ENCODE data around the gene PAK6.

Gene PAK6

GRCh38 chr15:40293905-40294895 is 55.3 kb downstream of the PAK6 start:
- DNase-seq: no peak

DNA sequence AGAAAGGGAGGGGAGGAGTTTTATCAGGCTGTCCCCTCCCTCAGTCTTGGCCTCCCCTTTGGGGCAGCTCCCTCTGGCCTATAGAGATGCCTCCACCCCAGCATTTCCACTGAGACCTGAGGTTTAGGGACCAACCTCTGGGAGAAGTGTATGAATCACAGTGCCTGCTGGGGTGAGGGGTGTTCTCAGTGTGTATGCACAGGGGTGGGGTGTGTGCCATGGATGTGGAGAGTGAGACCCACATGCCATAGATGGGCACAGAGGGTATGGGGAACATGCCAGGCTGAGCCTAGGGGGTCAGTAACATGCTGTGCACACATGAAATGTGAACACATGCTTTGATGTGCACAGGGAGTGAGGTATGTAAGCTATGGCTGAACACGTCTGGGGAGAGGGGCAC is 56.4 kb downstream of the PAK6 start:
- no peak for DNase-seq

DNA sequence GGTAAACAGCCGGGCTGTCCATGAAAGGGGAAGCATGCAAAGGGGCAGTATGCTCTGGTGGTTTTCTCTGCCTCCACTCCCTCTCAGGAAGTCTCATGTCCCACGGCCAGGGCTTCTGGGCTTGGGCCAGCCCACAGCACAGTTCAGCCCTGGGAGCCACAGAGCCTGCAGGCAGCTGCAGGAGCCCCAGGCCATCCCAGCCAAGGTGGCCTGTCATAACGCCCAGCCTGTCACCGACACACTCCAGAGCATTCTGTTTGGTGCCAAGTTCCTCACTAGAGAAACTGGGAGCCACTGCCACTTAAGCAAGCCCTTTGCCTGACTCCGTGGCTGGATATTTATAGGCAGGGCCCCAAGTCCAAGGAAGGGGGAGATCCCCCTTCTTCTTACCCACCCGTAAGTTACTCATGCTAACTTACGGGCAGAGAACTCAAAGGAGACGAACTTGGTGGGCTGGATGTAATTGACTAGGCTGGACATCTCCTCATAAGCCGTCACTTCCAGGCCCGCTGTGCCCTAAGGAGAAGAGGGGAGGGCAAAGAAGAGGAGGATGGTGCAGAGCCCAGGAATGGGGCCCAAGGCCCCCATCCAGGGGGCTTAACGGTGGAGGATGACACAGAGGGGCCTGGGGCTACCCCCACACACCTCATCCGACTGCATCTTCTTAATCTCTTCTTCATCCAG is 57.2 kb downstream of the PAK6 start:
- DNase-seq: no peak

DNA sequence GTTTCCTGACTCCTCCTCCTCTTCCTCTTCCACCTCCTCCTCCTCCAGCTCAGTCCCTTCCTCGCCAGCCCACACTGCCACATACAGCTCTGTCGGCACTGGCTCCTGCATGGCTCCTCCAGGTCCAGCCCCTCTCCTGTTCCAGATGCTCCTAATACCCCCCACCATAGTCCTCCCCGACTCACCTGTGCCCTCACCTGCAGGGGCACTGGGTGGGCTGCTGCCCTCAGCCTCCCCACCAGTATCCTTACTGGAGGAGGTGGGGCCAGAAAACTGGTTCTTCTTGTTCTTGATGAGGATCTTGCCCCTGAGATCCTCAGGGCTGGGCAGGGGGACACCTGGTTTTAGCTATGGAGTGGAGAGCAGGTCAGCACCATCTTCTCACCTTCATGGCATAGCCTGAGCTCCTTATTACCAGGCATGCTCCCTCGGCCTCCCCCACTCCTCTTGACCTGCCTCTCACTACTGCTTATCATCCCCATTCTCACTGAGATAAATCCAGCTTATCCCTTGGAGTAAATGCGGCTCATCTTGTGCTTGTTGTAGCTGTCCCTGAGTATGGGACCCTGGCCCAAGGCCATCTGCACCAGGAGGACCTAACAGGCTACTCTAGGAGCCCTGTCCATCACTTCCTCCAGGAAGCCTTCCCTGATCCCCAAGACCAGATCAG is 57.8 kb downstream of the PAK6 start:
- DNase-seq: no peak

DNA sequence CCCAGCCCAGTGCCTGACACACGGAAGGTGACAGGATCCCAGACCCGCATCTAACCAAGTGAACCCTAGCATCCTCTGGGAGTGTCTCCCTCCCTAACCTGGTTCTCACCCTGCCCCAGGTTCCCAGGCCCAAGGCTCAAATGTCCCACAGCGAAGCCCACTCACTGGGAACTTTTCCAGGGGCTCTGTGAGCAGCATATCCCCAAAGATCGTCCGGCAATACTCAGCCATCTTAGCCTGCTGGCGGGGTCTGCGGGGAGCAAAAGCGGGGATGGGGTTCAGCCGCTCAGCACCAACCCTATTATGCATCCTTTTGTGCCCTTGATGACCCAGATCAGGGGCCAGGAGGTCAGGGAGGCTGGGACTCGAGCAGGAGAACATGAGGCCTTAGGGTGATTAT is 58.5 kb downstream of the PAK6 start:
- no peak for DNase-seq

DNA sequence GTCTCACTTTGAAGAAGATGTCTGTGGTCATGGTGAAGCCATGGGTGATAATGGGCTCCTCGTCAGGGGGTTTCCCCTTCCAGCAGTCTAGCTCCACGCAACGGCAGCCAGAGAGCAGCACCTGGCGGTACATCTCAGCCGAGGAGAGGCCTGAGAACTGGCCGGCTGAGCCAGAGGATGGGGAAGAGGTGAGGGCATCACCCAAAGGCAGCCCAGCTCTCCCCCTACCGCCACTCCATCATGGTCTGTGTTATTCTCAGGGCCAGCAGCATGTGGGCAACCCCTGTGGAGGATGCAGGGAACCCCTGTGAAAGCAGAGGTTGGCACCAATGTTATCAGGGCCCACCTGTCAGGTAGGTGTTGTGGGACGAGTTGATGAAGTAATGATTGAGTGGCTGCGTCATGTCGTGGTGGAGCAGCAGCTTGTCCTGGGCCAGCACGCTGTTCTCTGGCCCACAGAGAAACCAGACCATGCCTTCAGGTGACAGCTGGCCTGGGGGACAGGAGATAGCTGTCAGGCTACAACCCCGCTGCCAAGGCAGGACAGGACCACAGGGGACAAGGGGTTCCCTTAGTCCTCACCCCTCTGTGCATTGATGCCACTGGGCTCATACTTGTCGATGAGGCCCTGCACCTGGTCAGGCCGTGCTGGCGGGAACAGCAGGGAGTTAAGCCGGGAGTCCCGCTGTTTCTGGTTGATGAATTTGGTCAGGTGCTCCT is 59.5 kb downstream of the PAK6 start:
- no peak for DNase-seq

- no peak for DNase-seq
These were observed 61.5 kb downstream of the PAK6 start for GRCh38 chr15:40300367-40300766.

GRCh38 chr15:40300771-40301170 is 61.9 kb downstream of the PAK6 start:
- no peak for DNase-seq

DNA sequence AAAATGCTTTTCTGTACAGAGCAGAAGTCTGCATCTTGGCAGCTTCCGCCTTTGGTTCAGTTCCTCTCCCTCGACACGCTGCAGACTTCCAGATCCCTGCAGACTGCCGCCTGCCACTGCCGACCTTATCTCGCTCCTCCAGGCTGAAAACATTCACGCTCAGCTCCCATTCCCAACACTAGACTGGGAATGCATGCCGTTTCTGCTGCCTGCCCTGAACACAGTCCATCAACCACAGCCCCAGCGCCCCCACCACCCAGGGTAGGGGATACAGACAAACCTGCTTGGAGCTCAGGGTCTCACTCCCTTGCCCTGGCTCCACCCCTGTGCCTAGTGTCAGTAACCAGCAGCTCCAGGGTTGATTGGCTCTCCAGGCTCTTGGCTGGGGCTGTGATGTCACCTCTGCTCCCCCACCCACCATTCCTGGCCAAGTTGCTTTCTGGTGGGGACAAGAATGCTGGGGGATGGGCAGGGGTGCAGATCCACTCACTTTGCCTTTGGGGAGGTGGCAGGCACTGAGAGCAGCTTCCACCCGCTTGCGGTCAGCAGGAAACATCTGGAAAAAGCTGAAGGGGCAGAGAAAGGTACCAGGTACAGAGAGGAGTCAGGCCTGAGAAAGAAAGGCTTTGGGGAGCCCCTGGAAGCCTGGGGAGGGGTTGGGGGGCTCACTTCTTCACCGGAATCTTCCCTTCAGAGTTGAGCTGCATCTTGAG is 62.8 kb downstream of the PAK6 start:
- DNase-seq: no peak

GRCh38 chr15:40302288-40302886 is 63.5 kb downstream of the PAK6 start:
- no peak for DNase-seq

DNA sequence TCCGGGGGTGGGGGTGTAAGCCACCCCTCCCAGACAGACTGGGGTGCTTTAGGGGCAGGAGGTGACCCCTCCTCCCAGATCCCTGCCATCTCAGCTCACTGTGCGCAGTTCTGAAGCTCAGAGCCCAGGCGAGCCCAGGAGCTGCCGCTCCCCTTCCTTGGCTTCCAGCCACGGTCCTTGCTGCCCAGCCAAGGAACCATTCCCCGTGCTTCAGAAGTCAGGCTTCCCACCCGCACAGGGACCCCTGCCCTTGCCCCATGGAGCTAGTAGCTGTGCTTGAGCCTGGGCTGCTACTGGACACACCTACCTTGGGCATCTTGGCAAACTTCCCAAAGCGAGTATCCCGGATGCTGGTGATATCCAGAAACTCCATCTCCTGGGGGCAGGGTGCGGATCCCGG is 64.1 kb downstream of the PAK6 start:
- no peak for DNase-seq

DNA sequence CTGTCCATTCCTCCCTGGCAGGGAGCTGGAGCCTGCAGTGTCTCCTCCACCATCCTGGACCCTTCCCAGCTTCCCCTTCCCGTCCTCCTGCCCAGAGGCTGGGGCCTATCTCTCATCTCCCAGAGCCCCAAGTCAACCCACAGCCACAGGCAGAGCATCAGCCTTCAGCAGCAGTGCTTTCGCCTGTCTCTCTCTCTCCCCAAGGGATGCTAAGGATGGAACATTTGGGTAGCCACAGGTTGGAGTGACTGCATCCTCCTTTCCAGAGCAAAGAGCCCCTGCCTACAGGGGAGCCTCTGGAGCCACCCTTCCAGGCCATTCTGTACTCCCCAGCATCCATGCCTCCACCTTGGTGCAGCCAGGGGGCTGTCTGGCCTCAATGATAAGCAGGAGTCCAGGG is 64.7 kb downstream of the PAK6 start:
- DNase-seq: no peak

GRCh38 chr15:40305281-40305680 is 66.4 kb downstream of the PAK6 start:
- DNase-seq: no peak

- no peak for DNase-seq
These were observed 67.5 kb downstream of the PAK6 start for GRCh38 chr15:40306371-40306770.

DNA sequence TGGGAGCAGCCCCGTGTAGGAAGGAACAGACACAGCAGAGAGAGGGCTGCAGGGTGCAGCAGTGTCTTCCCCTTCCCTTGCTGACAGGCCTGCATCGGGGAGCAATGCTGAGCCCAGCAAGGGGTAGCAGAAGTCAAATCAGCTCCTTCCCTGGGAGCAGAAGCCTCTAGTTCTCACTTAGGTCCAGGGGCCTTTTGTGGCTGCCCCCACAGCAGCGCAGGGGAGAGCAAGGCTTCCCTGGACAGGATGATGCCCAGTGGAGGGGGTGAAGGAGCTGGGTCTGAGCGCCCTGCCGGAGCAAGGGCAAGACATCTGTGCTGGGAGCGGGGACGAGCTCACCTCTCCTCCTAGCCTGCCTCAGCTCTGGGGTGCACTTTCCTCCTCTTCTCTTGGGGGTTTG is 68.0 kb downstream of the PAK6 start:
- DNase-seq: peak; percentile 44 to 48

GRCh38 chr15:40307421-40308211 is 68.8 kb downstream of the PAK6 start, which contains the start of gene PLCB2:
Gene PLCB2, minus strand, starts transcription at chr15:40307935. Its CDS starts 263 bp downstream, at chr15:40307672.
- peak; percentile 83 to 86 for DNase-seq

- DNase-seq: no peak
These were observed 70.5 kb downstream of the PAK6 start for GRCh38 chr15:40309344-40309862.

DNA sequence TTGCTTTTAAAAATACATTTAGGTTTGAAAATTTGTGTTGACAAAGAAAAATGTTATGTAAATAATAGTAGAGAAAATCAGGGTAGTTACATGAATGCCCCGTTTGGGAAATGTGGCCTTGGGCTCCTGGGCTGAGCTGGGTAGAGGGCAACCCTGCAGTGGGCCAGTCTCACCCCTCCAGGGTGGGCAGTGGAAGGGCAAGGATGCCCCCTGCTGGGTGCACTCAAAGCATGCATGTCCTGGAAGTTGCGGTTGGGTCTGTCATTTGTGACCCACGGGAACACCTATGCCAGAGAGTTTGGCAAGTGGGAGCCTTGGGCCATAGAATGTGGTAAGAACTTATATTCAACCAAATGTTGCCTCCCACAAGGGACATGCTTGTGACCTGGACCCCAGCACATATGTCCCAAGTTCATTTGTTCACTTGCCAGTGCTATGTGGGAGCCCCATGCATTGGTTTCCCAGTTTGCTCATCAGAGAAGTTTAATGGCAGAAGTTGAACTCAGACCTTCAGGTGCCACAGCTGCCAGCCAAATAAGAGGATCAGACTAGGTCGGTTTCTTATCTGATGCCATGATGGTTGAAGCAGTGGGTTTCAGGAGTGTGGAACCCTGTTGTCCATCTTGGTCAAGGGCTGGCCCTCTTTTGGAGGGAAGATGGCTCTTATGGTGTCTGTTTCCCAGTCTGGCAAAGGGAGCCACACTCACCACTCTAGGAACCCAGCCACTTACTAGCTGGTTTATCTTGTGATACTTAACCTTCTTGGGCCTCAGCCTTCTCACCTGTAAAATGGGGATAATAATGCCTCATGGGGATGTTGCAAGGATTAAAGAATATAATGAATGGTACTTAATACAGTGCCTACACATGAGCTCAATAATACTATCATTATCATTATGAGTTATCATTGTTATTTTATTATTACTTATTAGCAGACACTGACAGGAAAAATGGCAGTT is 71.4 kb downstream of the PAK6 start:
- DNase-seq: peak; percentile 80 to 83

DNA sequence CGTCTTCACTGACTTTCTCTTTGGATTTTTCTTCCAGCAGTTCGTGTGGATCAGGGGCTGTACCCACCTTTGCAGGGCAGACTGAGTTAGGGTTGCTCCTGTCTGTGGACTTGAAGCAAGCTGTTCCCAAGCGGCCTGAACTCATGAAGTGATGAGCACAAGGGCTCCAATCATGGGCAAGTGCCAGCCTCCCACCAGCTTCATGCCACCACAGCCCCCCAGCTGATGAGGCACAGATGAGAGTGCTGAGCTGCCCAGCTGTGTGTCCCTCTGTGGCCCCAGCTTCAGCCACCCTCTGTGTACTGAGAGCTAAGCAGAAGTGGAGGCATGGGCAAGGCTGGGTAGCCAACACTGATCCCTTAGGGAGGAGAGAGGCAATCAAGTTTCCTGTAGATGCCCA is 72.1 kb downstream of the PAK6 start:
- no peak for DNase-seq

Data from activated T-cell treated with anti-CD3 and anti-CD28 coated beads, Interleukin-2, amount 50 U/mL, for 48 hours (primary cell).